HL-60 (cell line): ENCODE data around the gene ME2.

Source experiments
- DNase-seq, 2 experiments: peaks; one replicate each; pipeline ENCODE4 v3.0.0-alpha.2; 2010 to 2020; ENCODE audit warnings: low read depth in 1 of 2, low spot score in 1 of 2
- H3K27ac ChIP-seq: fragments of 250-450 bp; sonication (Bioruptor Pico); replicated peaks from 2 replicates; pipeline ENCODE4 v1.5.1; 2020; ENCODE audit warnings: mild to moderate bottlenecking, moderate library complexity
- H3K27me3 ChIP-seq: fragments of 250-450 bp; sonication (Bioruptor Pico); 2 replicates; pipeline ENCODE4 v1.5.1; 2021; ENCODE audit warnings: mild to moderate bottlenecking, moderate library complexity; ENCODE audit not compliant: insufficient read depth, poor library complexity, severe bottlenecking
- H3K4me3 ChIP-seq: replicated peaks from 2 replicates; pipeline ENCODE4 v1.5.1; 2011; ENCODE audit warnings: mild to moderate bottlenecking, control low read depth, low read length; ENCODE audit not compliant: insufficient read depth
- CTCF ChIP-seq: IDR thresholded peaks from one replicate; pipeline ENCODE4 v1.5.1; 2011; ENCODE audit warnings: low read length, control low read depth, inconsistent platforms; ENCODE audit not compliant: insufficient read depth
- GABPA ChIP-seq: IDR thresholded peaks from 2 replicates; pipeline ENCODE4 v1.6.1; 2012; ENCODE audit warnings: low read depth
- POLR2AphosphoS5 ChIP-seq: IDR thresholded peaks from 2 replicates; pipeline ENCODE4 v1.6.1; 2012; ENCODE audit warnings: low read depth
- REST ChIP-seq: IDR thresholded peaks from 2 replicates; pipeline ENCODE4 v1.6.1; 2012; ENCODE audit warnings: low read depth; ENCODE audit not compliant: insufficient replicate concordance
- SPI1 ChIP-seq: IDR thresholded peaks from 2 replicates; pipeline ENCODE4 v1.6.1; 2012; ENCODE audit warnings: low read depth, mild to moderate bottlenecking, borderline replicate concordance

ME2 gene

GRCh38 chr18:50863840-50864375 lies 15.0 kb upstream of the ME2 start:
- Histone ChIP-seq H3K27me3 (no peaks in the 10 kb centered on the region), H3K27ac (no peak overlapping the region), H3K4me3 (no peak overlapping the region)
- no peak for TF ChIP-seq SPI1
- no peak for TF ChIP-seq CTCF
- no peak for TF ChIP-seq POLR2AphosphoS5
- no peak for TF ChIP-seq REST
- no peak for TF ChIP-seq GABPA
- no peak for DNase-seq

- Histone ChIP-seq H3K27ac (peak overlapping the region; percentile 54), H3K27me3 (no peaks in the 10 kb centered on the region), H3K4me3 (no peak overlapping the region)
- TF ChIP-seq CTCF: peak; percentile 3
- TF ChIP-seq POLR2AphosphoS5: no peak
- DNase-seq: no peak
Measured at GRCh38 chr18:50866765-50867164, 12.2 kb upstream of the ME2 start.

- H3K27ac ChIP-seq: no peak overlapping the region
- TF ChIP-seq REST: no peak
- no peak for TF ChIP-seq POLR2AphosphoS5
- no peak for TF ChIP-seq CTCF
- no peak for TF ChIP-seq GABPA
- no peak for TF ChIP-seq SPI1
- no peak for DNase-seq
- H3K27me3 ChIP-seq: no peaks in the 10 kb centered on the region
- H3K4me3 ChIP-seq: no peak overlapping the region
Measured at GRCh38 chr18:50869150-50869549, 9.8 kb upstream of the ME2 start.
